Natural killer cell (primary cell): Measurements from ENCODE around the gene TIMM44. TPM values are rescaled to one million over a fixed set of nuclear protein-coding genes. Genes with fewer than 3 reads are reported as not detected.

Source experiments
- ATAC-seq, 3 donors: fragments of 150-1000 bp in 2 of 3; fragments of 200-7000 bp in 1 of 3; cut with Tn5 transposase; 1 replicate in 1 of 3; 2 replicates in 2 of 3; pipeline ENCODE4 v1.10.0; 2021; ENCODE audit warnings: mild to moderate bottlenecking in 2 of 3, moderate library complexity in 2 of 3
- DNase-seq, 2 donors: peaks; one replicate each; pipeline versions ENCODE4 v3.0.0 to v3.0.0-alpha.2; 2013 to 2021; ENCODE audit warnings: mixed read lengths in 1 of 2
- H3K27ac ChIP-seq: one replicate; pipeline ENCODE4 v1.5.1; 2013; ENCODE audit warnings: mild to moderate bottlenecking, low read length
- H3K27me3 ChIP-seq: one replicate; pipeline ENCODE4 v1.6.1; 2013; ENCODE audit warnings: low read length; ENCODE audit not compliant: control insufficient read depth, insufficient read depth
- H3K36me3 ChIP-seq: one replicate; pipeline ENCODE4 v1.6.1; 2013; ENCODE audit warnings: low read length; ENCODE audit not compliant: control insufficient read depth, insufficient read depth
- H3K4me1 ChIP-seq: one replicate; pipeline ENCODE4 v1.6.1; 2013; ENCODE audit warnings: low read length; ENCODE audit not compliant: control insufficient read depth, insufficient read depth
- H3K4me3 ChIP-seq: one replicate; pipeline ENCODE4 v1.5.1; 2013; ENCODE audit warnings: low read length
- H3K9me3 ChIP-seq: one replicate; pipeline ENCODE4 v1.6.1; 2013; ENCODE audit warnings: low read length; ENCODE audit not compliant: control insufficient read depth, insufficient read depth
- H3K27ac Mint-ChIP-seq, 2 donors: one replicate each; pipeline ENCODE4 v1.8.0; 2022; ENCODE audit warnings: mild to moderate bottlenecking in 2 of 2, mixed read lengths in 2 of 2, moderate library complexity in 1 of 2
- H3K27me3 Mint-ChIP-seq, 2 donors: one replicate each; pipeline ENCODE4 v1.8.0; 2022; ENCODE audit warnings: low read depth in 2 of 2, mixed read lengths in 2 of 2
- H3K36me3 Mint-ChIP-seq: one replicate; pipeline ENCODE4 v1.8.0; 2022; ENCODE audit warnings: mixed read lengths
- H3K4me1 Mint-ChIP-seq, 2 donors: one replicate each; pipeline ENCODE4 v1.8.0; 2022; ENCODE audit warnings: mixed read lengths in 2 of 2
- H3K4me3 Mint-ChIP-seq: one replicate; pipeline ENCODE4 v1.8.0; 2022; ENCODE audit warnings: mild to moderate bottlenecking, moderate library complexity, mixed read lengths
- H3K9me3 Mint-ChIP-seq, 2 donors: one replicate each; pipeline ENCODE4 v1.8.0; 2022; ENCODE audit warnings: mixed read lengths in 2 of 2
- CTCF ChIP-seq: fragments of 200-600 bp; IDR thresholded peaks from one replicate; pipeline ENCODE4 v1.8.0; 2022; ENCODE audit warnings: antibody characterized with exemption
- WGBS: methylation state at CpG from one replicate; pipeline ENCODE4 v1.1.7; 2013; ENCODE audit warnings: missing lambda C conversion rate; ENCODE audit not compliant: insufficient coverage; 5-methylcytosine and 5-hydroxymethylcytosine counted together
- intact Hi-C: fragments of 100-400 bp; cut with micrococcal nuclease; formaldehyde crosslinking; loops from one replicate; pipeline ENCODE4 v1.14.2; 2022
- total RNA-seq, 4 donors: library from RNA; stranded (reverse); fragments of 120-200 nt in 1 of 4; gene quantifications; one replicate each; pipeline versions ENCODE4 v1.2.3 to v1.2.4, GENCODE V29; 2013 to 2022

TIMM44 gene
- total RNA-seq, 3 donors from 2014 or later (not counting 1 experiment from before 2014, with no cell fraction given), result 83.3 to 116 (median 89.4) TPM

- Histone ChIP-seq H3K9me3 (no peaks in the 10 kb centered on the region), H3K4me1 (no peaks in the 10 kb centered on the region), H3K36me3 (peaks cover 46% of the 10 kb centered on the region), H3K4me3 (no peak overlapping the region), H3K27me3 (no peaks in the 10 kb centered on the region), H3K27ac (no peak overlapping the region)
- TF ChIP-seq CTCF, result no peak
- no peak for DNase-seq
- Mint-ChIP-seq H3K27me3 (no peaks in the 10 kb centered on the region), H3K36me3 (no peaks in the 10 kb centered on the region), H3K4me3 (no peak overlapping the region), H3K9me3 (no peaks in the 10 kb centered on the region), H3K27ac (peak overlapping the region in 1 of 2 donors; percentile 65), H3K4me1 (peaks cover 0 to 9% of the 10 kb centered on the region in 2 donors)
- 96% methylated on average over 20 of the region's 20 CpGs for WGBS
- intact Hi-C loops, result no loop called here
- ATAC-seq, result no peak
Measured at GRCh38 chr19:7968796-7969554, 25.5 kb upstream of the TIMM44 start.

GRCh38 chr19:7968008-7968795 lies 24.7 kb upstream of the TIMM44 start:
- peaks cover 0 to 9% of the 10 kb centered on the region in 2 donors for H3K4me1 Mint-ChIP-seq
- no peaks in the 10 kb centered on the region for H3K9me3 Mint-ChIP-seq
- H3K27ac ChIP-seq, result no peak overlapping the region
- H3K9me3 ChIP-seq, result no peaks in the 10 kb centered on the region
- H3K36me3 ChIP-seq, result peaks cover 44% of the 10 kb centered on the region
- 84% methylated on average over 14 of the region's 15 CpGs for WGBS
- no peaks in the 10 kb centered on the region for H3K27me3 Mint-ChIP-seq
- no peak overlapping the region for H3K4me3 ChIP-seq
- intact Hi-C loops, result no loop called here
- H3K27me3 ChIP-seq, result no peaks in the 10 kb centered on the region
- no peaks in the 10 kb centered on the region for H3K36me3 Mint-ChIP-seq
- ATAC-seq (peak in 1 of 3 donors; percentile 53), DNase-seq (no peak)
- no peaks in the 10 kb centered on the region for H3K4me1 ChIP-seq
- TF ChIP-seq CTCF, result no peak
- H3K27ac Mint-ChIP-seq, result peak overlapping the region; percentile 14 to 65
- no peak overlapping the region for H3K4me3 Mint-ChIP-seq

- peaks cover 8% of the 10 kb centered on the region for H3K36me3 Mint-ChIP-seq
- 93% methylated on average over 9 of the region's 12 CpGs for WGBS
- H3K27me3 Mint-ChIP-seq, result no peaks in the 10 kb centered on the region
- Histone ChIP-seq H3K4me1 (no peaks in the 10 kb centered on the region), H3K27me3 (no peaks in the 10 kb centered on the region), H3K36me3 (peaks cover 43% of the 10 kb centered on the region), H3K4me3 (no peak overlapping the region), H3K27ac (no peak overlapping the region), H3K9me3 (no peaks in the 10 kb centered on the region)
- H3K27ac Mint-ChIP-seq, result peak overlapping the region in 1 of 2 donors; percentile 22
- no peak for TF ChIP-seq CTCF
- ATAC-seq (no peak), DNase-seq (no peak)
- peaks cover 0 to 9% of the 10 kb centered on the region in 2 donors for H3K4me1 Mint-ChIP-seq
- no peak overlapping the region for H3K4me3 Mint-ChIP-seq
- intact Hi-C loops, result no loop called here
- no peaks in the 10 kb centered on the region for H3K9me3 Mint-ChIP-seq
Measured at GRCh38 chr19:7965921-7966665, 22.6 kb upstream of the TIMM44 start.
